ENCODE results near the gene TSPOAP1. TPM values are rescaled to one million over a fixed set of nuclear protein-coding genes. Genes with fewer than 3 reads are reported as not detected.

The TSPOAP1 gene
- total and polyA plus RNA-seq, 10 of the 15 experiments (the other 5 are each of a cell fraction or from before 2014, with no cell fraction given): 0.58 to 16.4 (median 4.2) TPM; not detected in 1

GRCh38 chr17:58284613-58285421 lies 43.8 kb downstream of the TSPOAP1 start:
- POLR2A ChIA-PET: interaction anchor here (1.0 kb wide), 1 partner anchor 16 kb away, joined by 3 read pairs; no protein-coding TSS in a partner anchor
- in situ Hi-C loops (cut with MboI): no loop called here
- no peak; the same call in 2 of the 3 replicates for ATAC-seq

More at GRCh38 chr17:58284613-58285421, 43.8 kb downstream of the TSPOAP1 start:
- ChIA-PET SMC1A (ENCODE audit: uncharacterized antibody, unreplicated experiment) (interaction anchor here (0.6 kb wide), 1 partner anchor 174 kb away, joined by 3 read pairs; no protein-coding TSS in a partner anchor), CTCF (interaction anchor here (1.2 to 3.4 kb wide), 2 partner anchors 8 to 20 kb away, joined by 4 to 9 read pairs; no protein-coding TSS in a partner anchor), RAD21 (ENCODE audit: unreplicated experiment) (interaction anchor here (0.7 kb wide), 1 partner anchor 132 kb away, joined by 3 read pairs; the partner anchor contains the start of gene RNF43)
- FAIRE-seq: no peak
- H3K27me3 ChIP-seq (replicated peaks in 1 of 2; ENCODE audit: control insufficient read depth in 2 of 2, insufficient read depth in 2 of 2, low read length in 1 of 2): no peaks in the 10 kb centered on the region
- BruUV-seq (replicated peaks): no TSS peak
- H3K4me1 ChIP-seq (ENCODE audit: control insufficient read depth, insufficient read depth, low read length): no peaks in the 10 kb centered on the region
- TF ChIP-seq REST (IDR thresholded peaks at IDR 0.05; ENCODE audit: low read depth, low read length) (no peak), ZSCAN29 (IDR thresholded peaks at IDR 0.05) (no peak), NR2C2 (IDR thresholded peaks at IDR 0.05; ENCODE audit: borderline replicate concordance, control insufficient read depth, insufficient read length, low read depth) (no peak), ZNF687 (IDR thresholded peaks at IDR 0.05) (no peak), SMAD1 (IDR thresholded peaks at IDR 0.05; ENCODE audit: low read depth, partially characterized antibody) (no peak), YBX1 (IDR thresholded peaks at IDR 0.05) (no peak), SUPT20H (IDR thresholded peaks at IDR 0.05; ENCODE audit: borderline replicate concordance, control insufficient read depth, low read depth, low read length) (no peak), POLR2AphosphoS2 (IDR thresholded peaks at IDR 0.05; ENCODE audit: low read depth, low read length) (no peak), KDM1A (IDR thresholded peaks at IDR 0.05; ENCODE audit: borderline replicate concordance) (no peak), RAD51 (IDR thresholded peaks at IDR 0.05) (no peak), FOXM1 (IDR thresholded peaks at IDR 0.05; ENCODE audit: low read depth, low read length) (no peak), EP300 (IDR thresholded peaks at IDR 0.05; ENCODE audit: borderline replicate concordance in 1 of 2, control insufficient read depth in 1 of 2, low read depth in 2 of 2, low read length in 2 of 2) (no peak)
- no peaks in the 10 kb centered on the region for H3K79me2 ChIP-seq (ENCODE audit: control insufficient read depth, insufficient read depth, low read length)
- WGBS (ENCODE audit: insufficient coverage, insufficient replicate concordance, low lambda C conversion rate, missing lambda C conversion rate): 42% methylated on average over 6 of the region's 6 CpGs
- H3K27ac ChIP-seq (ENCODE audit: control insufficient read depth, insufficient read depth): no peak overlapping the region
- H3K9ac ChIP-seq (ENCODE audit: control insufficient read depth, insufficient read depth, low read length): no peak overlapping the region
- no peak overlapping the region for H2AFZ ChIP-seq (ENCODE audit: control insufficient read depth, low read depth, low read length)
- H4K20me1 ChIP-seq (ENCODE audit: control insufficient read depth, insufficient read depth): no peaks in the 10 kb centered on the region
- no peak for DNase-seq (ENCODE audit: low read depth, low spot score)
- H3K9me3 ChIP-seq (replicated peaks; ENCODE audit: control insufficient read depth, insufficient read depth, low read length): no peaks in the 10 kb centered on the region
- no peak overlapping the region for H3K4me2 ChIP-seq (ENCODE audit: control insufficient read depth, insufficient read depth)
- H3K36me3 ChIP-seq (ENCODE audit: control insufficient read depth in 2 of 2, insufficient read depth in 2 of 2, low read length in 1 of 2): no peaks in the 10 kb centered on the region
- intact Hi-C loops (cut with micrococcal nuclease; ENCODE audit: unreplicated experiment): no loop called here
- no peak overlapping the region for H3K4me3 ChIP-seq

Measured in GM12878 (cell line).